ENCODE measurements around the gene PTPN7.

PTPN7 gene

GRCh38 chr1:202131956-202132821 lies 28.2 kb downstream of the PTPN7 start:
- no peaks in the 10 kb centered on the region for H3K27me3 ChIP-seq (ENCODE audit: control insufficient read depth in 1 of 2, insufficient read depth in 2 of 2, low read length in 2 of 2)
- H3K9me3 ChIP-seq (ENCODE audit: control insufficient read depth in 1 of 2, low read length in 2 of 2) = no peaks in the 10 kb centered on the region
- peaks cover 4 to 32% of the 10 kb centered on the region in 2 donors for H3K36me3 ChIP-seq (ENCODE audit: control insufficient read depth in 1 of 2, insufficient read depth in 2 of 2, low read length in 2 of 2)
- no peak overlapping the region for H3K4me3 ChIP-seq (ENCODE audit: low read depth in 1 of 2, low read length in 2 of 2)
- peak overlapping the region; percentile 53 for H3K27ac ChIP-seq (ENCODE audit: low read depth, low read length)
- no peak overlapping the region for H3K9ac ChIP-seq (ENCODE audit: low read depth in 1 of 2, low read length in 2 of 2)
- H3K4me1 ChIP-seq (ENCODE audit: control insufficient read depth in 1 of 2, insufficient read depth in 2 of 2, low read length in 2 of 2) = peaks cover 0 to 11% of the 10 kb centered on the region in 2 donors

- no peak overlapping the region for H3K4me3 ChIP-seq (ENCODE audit: low read depth in 1 of 2, low read length in 2 of 2)
- H3K9ac ChIP-seq (ENCODE audit: low read depth in 1 of 2, low read length in 2 of 2) = no peak overlapping the region
- H3K27me3 ChIP-seq (ENCODE audit: control insufficient read depth in 1 of 2, insufficient read depth in 2 of 2, low read length in 2 of 2) = no peaks in the 10 kb centered on the region
- no peak overlapping the region for H3K27ac ChIP-seq (ENCODE audit: low read depth, low read length)
- H3K9me3 ChIP-seq (ENCODE audit: control insufficient read depth in 1 of 2, low read length in 2 of 2) = no peaks in the 10 kb centered on the region
- peaks cover 4 to 32% of the 10 kb centered on the region in 2 donors for H3K36me3 ChIP-seq (ENCODE audit: control insufficient read depth in 1 of 2, insufficient read depth in 2 of 2, low read length in 2 of 2)
- H3K4me1 ChIP-seq (ENCODE audit: control insufficient read depth in 1 of 2, insufficient read depth in 2 of 2, low read length in 2 of 2) = peaks cover 0 to 11% of the 10 kb centered on the region in 2 donors
Measured at GRCh38 chr1:202130816-202131522, 29.4 kb downstream of the PTPN7 start.

- no peaks in the 10 kb centered on the region for H3K9me3 ChIP-seq (ENCODE audit: control insufficient read depth in 1 of 2, low read length in 2 of 2)
- H3K36me3 ChIP-seq (ENCODE audit: control insufficient read depth in 1 of 2, insufficient read depth in 2 of 2, low read length in 2 of 2) = peaks cover 4 to 26% of the 10 kb centered on the region in 2 donors
- H3K27ac ChIP-seq (ENCODE audit: low read depth, low read length) = no peak overlapping the region
- no peak overlapping the region for H3K9ac ChIP-seq (ENCODE audit: low read depth in 1 of 2, low read length in 2 of 2)
- no peak overlapping the region for H3K4me3 ChIP-seq (ENCODE audit: low read depth in 1 of 2, low read length in 2 of 2)
- peaks cover 0 to 11% of the 10 kb centered on the region in 2 donors for H3K4me1 ChIP-seq (ENCODE audit: control insufficient read depth in 1 of 2, insufficient read depth in 2 of 2, low read length in 2 of 2)
- no peaks in the 10 kb centered on the region for H3K27me3 ChIP-seq (ENCODE audit: control insufficient read depth in 1 of 2, insufficient read depth in 2 of 2, low read length in 2 of 2)
Measured at GRCh38 chr1:202130297-202130721, 30.1 kb downstream of the PTPN7 start.

- Histone ChIP-seq H3K27ac (ENCODE audit: low read depth, low read length) (no peak overlapping the region), H3K4me3 (ENCODE audit: low read depth in 1 of 2, low read length in 2 of 2) (no peak overlapping the region), H3K9me3 (ENCODE audit: control insufficient read depth in 1 of 2, low read length in 2 of 2) (no peaks in the 10 kb centered on the region), H3K36me3 (ENCODE audit: control insufficient read depth in 1 of 2, insufficient read depth in 2 of 2, low read length in 2 of 2) (peaks cover 4 to 22% of the 10 kb centered on the region in 2 donors), H3K4me1 (ENCODE audit: control insufficient read depth in 1 of 2, insufficient read depth in 2 of 2, low read length in 2 of 2) (peaks cover 0 to 11% of the 10 kb centered on the region in 2 donors), H3K27me3 (ENCODE audit: control insufficient read depth in 1 of 2, insufficient read depth in 2 of 2, low read length in 2 of 2) (no peaks in the 10 kb centered on the region), H3K9ac (ENCODE audit: low read depth in 1 of 2, low read length in 2 of 2) (no peak overlapping the region)
Measured at GRCh38 chr1:202129453-202130296, 30.7 kb downstream of the PTPN7 start.

GRCh38 chr1:202127836-202128622 lies 32.4 kb downstream of the PTPN7 start:
- H3K36me3 ChIP-seq (ENCODE audit: control insufficient read depth in 1 of 2, insufficient read depth in 2 of 2, low read length in 2 of 2) = peaks cover 1 to 10% of the 10 kb centered on the region in 2 donors
- H3K9me3 ChIP-seq (ENCODE audit: control insufficient read depth in 1 of 2, low read length in 2 of 2) = no peaks in the 10 kb centered on the region
- H3K27me3 ChIP-seq (ENCODE audit: control insufficient read depth in 1 of 2, insufficient read depth in 2 of 2, low read length in 2 of 2) = no peaks in the 10 kb centered on the region
- H3K4me3 ChIP-seq (ENCODE audit: low read depth in 1 of 2, low read length in 2 of 2) = no peak overlapping the region
- H3K4me1 ChIP-seq (ENCODE audit: control insufficient read depth in 1 of 2, insufficient read depth in 2 of 2, low read length in 2 of 2) = peaks cover 0 to 11% of the 10 kb centered on the region in 2 donors
- no peak overlapping the region for H3K27ac ChIP-seq (ENCODE audit: low read depth, low read length)
- no peak overlapping the region for H3K9ac ChIP-seq (ENCODE audit: low read depth in 1 of 2, low read length in 2 of 2)

- no peak overlapping the region for H3K9ac ChIP-seq (ENCODE audit: low read depth in 1 of 2, low read length in 2 of 2)
- H3K4me3 ChIP-seq (ENCODE audit: low read depth in 1 of 2, low read length in 2 of 2) = no peak overlapping the region
- H3K9me3 ChIP-seq (ENCODE audit: control insufficient read depth in 1 of 2, low read length in 2 of 2) = no peaks in the 10 kb centered on the region
- no peaks in the 10 kb centered on the region for H3K27me3 ChIP-seq (ENCODE audit: control insufficient read depth in 1 of 2, insufficient read depth in 2 of 2, low read length in 2 of 2)
- peaks cover 0 to 2% of the 10 kb centered on the region in 2 donors for H3K4me1 ChIP-seq (ENCODE audit: control insufficient read depth in 1 of 2, insufficient read depth in 2 of 2, low read length in 2 of 2)
- no peak overlapping the region for H3K27ac ChIP-seq (ENCODE audit: low read depth, low read length)
- H3K36me3 ChIP-seq (ENCODE audit: control insufficient read depth in 1 of 2, insufficient read depth in 2 of 2, low read length in 2 of 2) = peaks cover 0 to under 1% of the 10 kb centered on the region in 2 donors
Measured at GRCh38 chr1:202127061-202127460, 33.3 kb downstream of the PTPN7 start.

GRCh38 chr1:202126426-202126825 lies 34.0 kb downstream of the PTPN7 start:
- Histone ChIP-seq H3K4me3 (ENCODE audit: low read depth in 1 of 2, low read length in 2 of 2) (no peak overlapping the region), H3K4me1 (ENCODE audit: control insufficient read depth in 1 of 2, insufficient read depth in 2 of 2, low read length in 2 of 2) (no peaks in the 10 kb centered on the region), H3K27ac (ENCODE audit: low read depth, low read length) (no peak overlapping the region), H3K27me3 (ENCODE audit: control insufficient read depth in 1 of 2, insufficient read depth in 2 of 2, low read length in 2 of 2) (no peaks in the 10 kb centered on the region), H3K9ac (ENCODE audit: low read depth in 1 of 2, low read length in 2 of 2) (no peak overlapping the region), H3K36me3 (ENCODE audit: control insufficient read depth in 1 of 2, insufficient read depth in 2 of 2, low read length in 2 of 2) (no peaks in the 10 kb centered on the region), H3K9me3 (ENCODE audit: control insufficient read depth in 1 of 2, low read length in 2 of 2) (no peaks in the 10 kb centered on the region)

- Histone ChIP-seq H3K4me1 (ENCODE audit: control insufficient read depth in 1 of 2, insufficient read depth in 2 of 2, low read length in 2 of 2) (no peaks in the 10 kb centered on the region), H3K27ac (ENCODE audit: low read depth, low read length) (no peak overlapping the region), H3K27me3 (ENCODE audit: control insufficient read depth in 1 of 2, insufficient read depth in 2 of 2, low read length in 2 of 2) (no peaks in the 10 kb centered on the region), H3K4me3 (ENCODE audit: low read depth in 1 of 2, low read length in 2 of 2) (no peak overlapping the region), H3K9me3 (ENCODE audit: control insufficient read depth in 1 of 2, low read length in 2 of 2) (no peaks in the 10 kb centered on the region), H3K36me3 (ENCODE audit: control insufficient read depth in 1 of 2, insufficient read depth in 2 of 2, low read length in 2 of 2) (no peaks in the 10 kb centered on the region), H3K9ac (ENCODE audit: low read depth in 1 of 2, low read length in 2 of 2) (no peak overlapping the region)
Measured at GRCh38 chr1:202125611-202126010, 34.8 kb downstream of the PTPN7 start.

- Histone ChIP-seq H3K27me3 (ENCODE audit: control insufficient read depth in 1 of 2, insufficient read depth in 2 of 2, low read length in 2 of 2) (no peaks in the 10 kb centered on the region), H3K36me3 (ENCODE audit: control insufficient read depth in 1 of 2, insufficient read depth in 2 of 2, low read length in 2 of 2) (no peaks in the 10 kb centered on the region), H3K9ac (ENCODE audit: low read depth in 1 of 2, low read length in 2 of 2) (no peak overlapping the region), H3K27ac (ENCODE audit: low read depth, low read length) (no peak overlapping the region), H3K4me1 (ENCODE audit: control insufficient read depth in 1 of 2, insufficient read depth in 2 of 2, low read length in 2 of 2) (no peaks in the 10 kb centered on the region), H3K4me3 (ENCODE audit: low read depth in 1 of 2, low read length in 2 of 2) (no peak overlapping the region), H3K9me3 (ENCODE audit: control insufficient read depth in 1 of 2, low read length in 2 of 2) (no peaks in the 10 kb centered on the region)
Measured at GRCh38 chr1:202124142-202124541, 36.3 kb downstream of the PTPN7 start.

Data from duodenal mucosa (tissue), 2 donors.